Measurements from ENCODE around the gene LRMDA. TPM values are rescaled to one million over a fixed set of nuclear protein-coding genes. Genes with fewer than 3 reads are reported as not detected.
A peak's percentile ranks its signal among the peaks of the same experiment; 100 is the strongest.

Gene LRMDA
- total and polyA plus RNA-seq, 2 of the 13 experiments (the other 11 are each of a cell fraction or from before 2014, with no cell fraction given), result 13.4 to 22.0 TPM

DNA sequence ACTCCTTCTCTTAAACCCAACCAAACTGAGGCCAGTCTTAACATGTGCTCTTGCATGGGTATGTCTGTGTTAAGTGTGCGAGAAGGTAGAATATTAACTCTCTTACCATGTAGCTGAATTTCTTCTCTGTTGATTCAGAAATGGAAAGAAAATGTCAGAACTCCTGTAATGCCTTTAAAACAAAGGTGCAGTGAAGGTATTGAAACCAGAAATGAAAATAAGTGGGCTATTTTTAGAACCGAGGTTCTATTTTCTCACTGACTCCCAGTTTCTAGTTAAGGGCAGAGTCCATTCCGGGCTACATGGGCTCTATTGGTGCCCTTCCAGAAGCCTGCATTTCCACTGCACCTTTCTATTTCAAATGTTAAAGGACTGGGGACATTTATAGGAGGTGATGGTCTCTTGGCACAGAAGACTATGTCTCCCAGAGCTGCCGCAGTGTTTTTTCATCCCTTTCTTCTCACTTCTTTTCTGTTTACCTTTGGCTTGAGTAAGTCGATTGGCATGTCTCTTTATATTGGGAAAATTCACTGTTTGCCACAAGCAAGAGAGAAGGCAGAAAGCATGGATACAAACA, 174.9 kb downstream of the LRMDA start:
- H3K79me2 ChIP-seq (ENCODE audit: insufficient read depth, low read length), result no peaks in the 10 kb centered on the region
- H3K4me2 ChIP-seq (ENCODE audit: low read depth, low read length), result peak overlapping the region; percentile 45
- DNase-seq (ENCODE audit: low spot score) (peak; percentile 77), ATAC-seq (peak; percentile 84), FAIRE-seq (peak; percentile 63)
- no peak overlapping the region for H2AFZ ChIP-seq (ENCODE audit: low read length)
- BruUV-seq (replicated peaks), result no TSS peak
- H3K9ac ChIP-seq (ENCODE audit: insufficient read depth, low read depth, low read length), result 0 out of 2 replicates have a peak overlapping the region, but pooled peaks have one; percentile 3
- H3K27ac ChIP-seq (ENCODE audit: extremely low read length, insufficient read depth, low read length), result peak overlapping the region; percentile 58
- ChIA-PET CTCF (ENCODE audit: low intra/inter-chr PET ratio, low total read pairs) (no interaction called here), POLR2A (interaction anchor here (1.2 kb wide), 1 partner anchor 176 kb away, joined by 3 read pairs; the partner anchor contains the start of gene LRMDA)
- peaks cover 52% of the 10 kb centered on the region for H3K4me1 ChIP-seq (ENCODE audit: insufficient read depth, low read length)
- H3K4me3 ChIP-seq (replicated peaks in 1 of 3; ENCODE audit: insufficient read depth in 1 of 3, low read depth in 2 of 3, low read length in 3 of 3), result peak overlapping the region in 1 of 3 experiments; percentile 1; a peak in 1 of 6 replicates
- H3K27me3 ChIP-seq (ENCODE audit: control insufficient read depth in 1 of 2, insufficient read depth in 2 of 2, low read length in 2 of 2), result no peaks in the 10 kb centered on the region
- no peaks in the 10 kb centered on the region for H3K9me3 ChIP-seq (ENCODE audit: low read length)
- intact Hi-C loops (cut with micrococcal nuclease; ENCODE audit: unreplicated experiment) (loop anchor here (10.0 kb wide), 1 partner anchor 201 kb away; the partner anchor contains the start of gene ZNF503), in situ Hi-C loops (cut with HindIII; ENCODE audit: extremely low pct_ligation_motif_present, low pct_unique_long_range_greater_than_20kb) (no loop called here)
- no peaks in the 10 kb centered on the region for H4K20me1 ChIP-seq (ENCODE audit: insufficient read depth, low read length)
- 23% methylated on average over 5 of the region's 5 CpGs for WGBS (ENCODE audit: low lambda C conversion rate)
- H3K36me3 ChIP-seq (replicated peaks in 1 of 2; ENCODE audit: control insufficient read depth in 1 of 2, insufficient read depth in 2 of 2, low read length in 2 of 2), result no peaks in the 10 kb centered on the region
- TF ChIP-seq MIER2 (CRISPR knock-in tag; IDR thresholded peaks at IDR 0.05), result 0 out of 2 replicates have a peak, but pooled peaks have one; percentile 22
- 0 out of 2 replicates have a peak, but pooled peaks have one; percentile 11 for TF ChIP-seq BCL6 (CRISPR knock-in tag; IDR thresholded peaks at IDR 0.05)
- TF ChIP-seq, protein P1, sequence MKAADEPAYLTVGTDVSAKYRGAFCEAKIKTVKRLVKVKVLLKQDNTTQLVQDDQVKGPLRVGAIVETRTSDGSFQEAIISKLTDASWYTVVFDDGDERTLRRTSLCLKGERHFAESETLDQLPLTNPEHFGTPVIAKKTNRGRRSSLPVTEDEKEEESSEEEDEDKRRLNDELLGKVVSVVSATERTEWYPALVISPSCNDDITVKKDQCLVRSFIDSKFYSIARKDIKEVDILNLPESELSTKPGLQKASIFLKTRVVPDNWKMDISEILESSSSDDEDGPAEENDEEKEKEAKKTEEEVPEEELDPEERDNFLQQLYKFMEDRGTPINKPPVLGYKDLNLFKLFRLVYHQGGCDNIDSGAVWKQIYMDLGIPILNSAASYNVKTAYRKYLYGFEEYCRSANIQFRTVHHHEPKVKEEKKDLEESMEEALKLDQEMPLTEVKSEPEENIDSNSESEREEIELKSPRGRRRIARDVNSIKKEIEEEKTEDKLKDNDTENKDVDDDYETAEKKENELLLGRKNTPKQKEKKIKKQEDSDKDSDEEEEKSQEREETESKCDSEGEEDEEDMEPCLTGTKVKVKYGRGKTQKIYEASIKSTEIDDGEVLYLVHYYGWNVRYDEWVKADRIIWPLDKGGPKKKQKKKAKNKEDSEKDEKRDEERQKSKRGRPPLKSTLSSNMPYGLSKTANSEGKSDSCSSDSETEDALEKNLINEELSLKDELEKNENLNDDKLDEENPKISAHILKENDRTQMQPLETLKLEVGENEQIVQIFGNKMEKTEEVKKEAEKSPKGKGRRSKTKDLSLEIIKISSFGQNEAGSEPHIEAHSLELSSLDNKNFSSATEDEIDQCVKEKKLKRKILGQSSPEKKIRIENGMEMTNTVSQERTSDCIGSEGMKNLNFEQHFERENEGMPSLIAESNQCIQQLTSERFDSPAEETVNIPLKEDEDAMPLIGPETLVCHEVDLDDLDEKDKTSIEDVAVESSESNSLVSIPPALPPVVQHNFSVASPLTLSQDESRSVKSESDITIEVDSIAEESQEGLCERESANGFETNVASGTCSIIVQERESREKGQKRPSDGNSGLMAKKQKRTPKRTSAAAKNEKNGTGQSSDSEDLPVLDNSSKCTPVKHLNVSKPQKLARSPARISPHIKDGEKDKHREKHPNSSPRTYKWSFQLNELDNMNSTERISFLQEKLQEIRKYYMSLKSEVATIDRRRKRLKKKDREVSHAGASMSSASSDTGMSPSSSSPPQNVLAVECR (CRISPR knock-in tag; IDR thresholded peaks at IDR 0.05; ENCODE audit: borderline replicate concordance), result no peak
- TF ChIP-seq, protein P2, sequence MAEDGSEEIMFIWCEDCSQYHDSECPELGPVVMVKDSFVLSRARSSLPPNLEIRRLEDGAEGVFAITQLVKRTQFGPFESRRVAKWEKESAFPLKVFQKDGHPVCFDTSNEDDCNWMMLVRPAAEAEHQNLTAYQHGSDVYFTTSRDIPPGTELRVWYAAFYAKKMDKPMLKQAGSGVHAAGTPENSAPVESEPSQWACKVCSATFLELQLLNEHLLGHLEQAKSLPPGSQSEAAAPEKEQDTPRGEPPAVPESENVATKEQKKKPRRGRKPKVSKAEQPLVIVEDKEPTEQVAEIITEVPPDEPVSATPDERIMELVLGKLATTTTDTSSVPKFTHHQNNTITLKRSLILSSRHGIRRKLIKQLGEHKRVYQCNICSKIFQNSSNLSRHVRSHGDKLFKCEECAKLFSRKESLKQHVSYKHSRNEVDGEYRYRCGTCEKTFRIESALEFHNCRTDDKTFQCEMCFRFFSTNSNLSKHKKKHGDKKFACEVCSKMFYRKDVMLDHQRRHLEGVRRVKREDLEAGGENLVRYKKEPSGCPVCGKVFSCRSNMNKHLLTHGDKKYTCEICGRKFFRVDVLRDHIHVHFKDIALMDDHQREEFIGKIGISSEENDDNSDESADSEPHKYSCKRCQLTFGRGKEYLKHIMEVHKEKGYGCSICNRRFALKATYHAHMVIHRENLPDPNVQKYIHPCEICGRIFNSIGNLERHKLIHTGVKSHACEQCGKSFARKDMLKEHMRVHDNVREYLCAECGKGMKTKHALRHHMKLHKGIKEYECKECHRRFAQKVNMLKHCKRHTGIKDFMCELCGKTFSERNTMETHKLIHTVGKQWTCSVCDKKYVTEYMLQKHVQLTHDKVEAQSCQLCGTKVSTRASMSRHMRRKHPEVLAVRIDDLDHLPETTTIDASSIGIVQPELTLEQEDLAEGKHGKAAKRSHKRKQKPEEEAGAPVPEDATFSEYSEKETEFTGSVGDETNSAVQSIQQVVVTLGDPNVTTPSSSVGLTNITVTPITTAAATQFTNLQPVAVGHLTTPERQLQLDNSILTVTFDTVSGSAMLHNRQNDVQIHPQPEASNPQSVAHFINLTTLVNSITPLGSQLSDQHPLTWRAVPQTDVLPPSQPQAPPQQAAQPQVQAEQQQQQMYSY (CRISPR knock-in tag; IDR thresholded peaks at IDR 0.05), result 0 out of 2 replicates have a peak, but pooled peaks have one; percentile 38
- TF ChIP-seq, protein P3, sequence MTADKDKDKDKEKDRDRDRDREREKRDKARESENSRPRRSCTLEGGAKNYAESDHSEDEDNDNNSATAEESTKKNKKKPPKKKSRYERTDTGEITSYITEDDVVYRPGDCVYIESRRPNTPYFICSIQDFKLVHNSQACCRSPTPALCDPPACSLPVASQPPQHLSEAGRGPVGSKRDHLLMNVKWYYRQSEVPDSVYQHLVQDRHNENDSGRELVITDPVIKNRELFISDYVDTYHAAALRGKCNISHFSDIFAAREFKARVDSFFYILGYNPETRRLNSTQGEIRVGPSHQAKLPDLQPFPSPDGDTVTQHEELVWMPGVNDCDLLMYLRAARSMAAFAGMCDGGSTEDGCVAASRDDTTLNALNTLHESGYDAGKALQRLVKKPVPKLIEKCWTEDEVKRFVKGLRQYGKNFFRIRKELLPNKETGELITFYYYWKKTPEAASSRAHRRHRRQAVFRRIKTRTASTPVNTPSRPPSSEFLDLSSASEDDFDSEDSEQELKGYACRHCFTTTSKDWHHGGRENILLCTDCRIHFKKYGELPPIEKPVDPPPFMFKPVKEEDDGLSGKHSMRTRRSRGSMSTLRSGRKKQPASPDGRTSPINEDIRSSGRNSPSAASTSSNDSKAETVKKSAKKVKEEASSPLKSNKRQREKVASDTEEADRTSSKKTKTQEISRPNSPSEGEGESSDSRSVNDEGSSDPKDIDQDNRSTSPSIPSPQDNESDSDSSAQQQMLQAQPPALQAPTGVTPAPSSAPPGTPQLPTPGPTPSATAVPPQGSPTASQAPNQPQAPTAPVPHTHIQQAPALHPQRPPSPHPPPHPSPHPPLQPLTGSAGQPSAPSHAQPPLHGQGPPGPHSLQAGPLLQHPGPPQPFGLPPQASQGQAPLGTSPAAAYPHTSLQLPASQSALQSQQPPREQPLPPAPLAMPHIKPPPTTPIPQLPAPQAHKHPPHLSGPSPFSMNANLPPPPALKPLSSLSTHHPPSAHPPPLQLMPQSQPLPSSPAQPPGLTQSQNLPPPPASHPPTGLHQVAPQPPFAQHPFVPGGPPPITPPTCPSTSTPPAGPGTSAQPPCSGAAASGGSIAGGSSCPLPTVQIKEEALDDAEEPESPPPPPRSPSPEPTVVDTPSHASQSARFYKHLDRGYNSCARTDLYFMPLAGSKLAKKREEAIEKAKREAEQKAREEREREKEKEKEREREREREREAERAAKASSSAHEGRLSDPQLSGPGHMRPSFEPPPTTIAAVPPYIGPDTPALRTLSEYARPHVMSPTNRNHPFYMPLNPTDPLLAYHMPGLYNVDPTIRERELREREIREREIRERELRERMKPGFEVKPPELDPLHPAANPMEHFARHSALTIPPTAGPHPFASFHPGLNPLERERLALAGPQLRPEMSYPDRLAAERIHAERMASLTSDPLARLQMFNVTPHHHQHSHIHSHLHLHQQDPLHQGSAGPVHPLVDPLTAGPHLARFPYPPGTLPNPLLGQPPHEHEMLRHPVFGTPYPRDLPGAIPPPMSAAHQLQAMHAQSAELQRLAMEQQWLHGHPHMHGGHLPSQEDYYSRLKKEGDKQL (CRISPR knock-in tag; IDR thresholded peaks at IDR 0.05; ENCODE audit: low read depth), result no peak
- TF ChIP-seq RARA (CRISPR knock-in tag; IDR thresholded peaks at IDR 0.05), result peak; percentile 4; the same call in 1 of the 2 replicates
- TF ChIP-seq ZNF264 (CRISPR knock-in tag; IDR thresholded peaks at IDR 0.05), result 0 out of 2 replicates have a peak, but pooled peaks have one; percentile 26
- no peak for TF ChIP-seq ZMAT3 (CRISPR knock-in tag; conservative IDR thresholded peaks at IDR 0.05)

Data from HepG2 (cell line).